Stimulated activated naive CD8-positive, alpha-beta T cell treated with anti-CD3 and anti-CD28 coated beads, Interleukin-15, amount 100 ng/mL, for 72 hours (primary cell): ENCODE measurements around the gene TGFB1.

Source experiments
- ATAC-seq: fragments of 150-1000 bp; cut with Tn5 transposase; 2 replicates; pipeline ENCODE4 v1.10.0; 2021; ENCODE audit warnings: mild to moderate bottlenecking, moderate library complexity
- DNase-seq, 2 donors: peaks; one replicate each; pipeline ENCODE4 v3.0.0; 2021 to 2022
- H3K27ac Mint-ChIP-seq, 2 donors: one replicate each; pipeline ENCODE4 v1.8.0; 2022; ENCODE audit warnings: mild to moderate bottlenecking in 2 of 2, mixed read lengths in 2 of 2, moderate library complexity in 2 of 2
- H3K27me3 Mint-ChIP-seq: one replicate; pipeline ENCODE4 v1.8.0; 2022; ENCODE audit warnings: mixed read lengths
- H3K4me1 Mint-ChIP-seq: one replicate; pipeline ENCODE4 v1.8.0; 2022; ENCODE audit warnings: mild to moderate bottlenecking, mixed read lengths
- H3K4me3 Mint-ChIP-seq, 2 donors: one replicate each; pipeline ENCODE4 v1.8.0; 2022; ENCODE audit warnings: mild to moderate bottlenecking in 2 of 2, mixed read lengths in 2 of 2, moderate library complexity in 1 of 2
- H3K9me3 Mint-ChIP-seq, 2 donors: one replicate each; pipeline ENCODE4 v1.8.0; 2022; ENCODE audit warnings: mixed read lengths in 2 of 2

The TGFB1 gene

DNA sequence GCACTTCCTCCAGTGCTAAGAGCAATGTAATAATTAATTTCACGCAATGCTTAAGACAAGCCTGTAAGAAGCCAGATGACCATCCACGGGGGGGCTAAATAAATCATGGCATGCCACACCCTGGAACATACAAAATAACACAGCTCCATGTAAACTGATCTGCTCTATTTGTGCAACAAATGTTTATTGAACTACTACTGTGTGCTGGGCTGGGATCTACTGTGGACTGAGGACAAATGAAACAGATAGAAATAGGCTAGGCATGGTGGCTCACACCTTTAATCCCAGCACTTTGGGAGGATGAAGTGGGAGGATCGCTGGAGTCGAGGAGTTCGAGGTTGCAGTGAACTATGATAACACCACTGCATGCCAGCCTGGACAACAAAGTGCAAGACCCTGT lies 21.3 kb downstream of the TGFB1 start:
- H3K4me3 Mint-ChIP-seq: no peak overlapping the region
- DNase-seq (no peak), ATAC-seq (no peak)
- H3K27me3 Mint-ChIP-seq: no peaks in the 10 kb centered on the region
- H3K27ac Mint-ChIP-seq: no peak overlapping the region
- H3K9me3 Mint-ChIP-seq: no peaks in the 10 kb centered on the region
- peaks cover 62% of the 10 kb centered on the region for H3K4me1 Mint-ChIP-seq

DNA sequence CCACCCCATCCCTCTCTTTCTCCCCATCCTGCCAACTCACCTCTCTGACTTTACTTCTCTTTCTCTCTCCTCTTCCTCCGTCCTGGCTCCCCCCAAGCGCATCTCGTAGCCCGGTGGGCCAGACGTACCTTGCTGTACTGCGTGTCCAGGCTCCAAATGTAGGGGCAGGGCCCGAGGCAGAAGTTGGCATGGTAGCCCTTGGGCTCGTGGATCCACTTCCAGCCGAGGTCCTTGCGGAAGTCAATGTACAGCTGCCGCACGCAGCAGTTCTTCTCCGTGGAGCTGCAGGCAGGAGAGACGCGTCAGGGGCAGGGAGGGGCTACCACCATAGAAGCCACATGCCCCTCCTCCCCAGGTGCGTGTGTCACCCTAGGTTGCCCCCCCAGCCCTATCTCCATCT lies 21.7 kb downstream of the TGFB1 start:
- ATAC-seq (no peak), DNase-seq (no peak)
- H3K27ac Mint-ChIP-seq: peak overlapping the region; percentile 54 to 81
- no peak overlapping the region for H3K4me3 Mint-ChIP-seq
- no peaks in the 10 kb centered on the region for H3K9me3 Mint-ChIP-seq
- no peaks in the 10 kb centered on the region for H3K27me3 Mint-ChIP-seq
- H3K4me1 Mint-ChIP-seq: peaks cover 66% of the 10 kb centered on the region

DNA sequence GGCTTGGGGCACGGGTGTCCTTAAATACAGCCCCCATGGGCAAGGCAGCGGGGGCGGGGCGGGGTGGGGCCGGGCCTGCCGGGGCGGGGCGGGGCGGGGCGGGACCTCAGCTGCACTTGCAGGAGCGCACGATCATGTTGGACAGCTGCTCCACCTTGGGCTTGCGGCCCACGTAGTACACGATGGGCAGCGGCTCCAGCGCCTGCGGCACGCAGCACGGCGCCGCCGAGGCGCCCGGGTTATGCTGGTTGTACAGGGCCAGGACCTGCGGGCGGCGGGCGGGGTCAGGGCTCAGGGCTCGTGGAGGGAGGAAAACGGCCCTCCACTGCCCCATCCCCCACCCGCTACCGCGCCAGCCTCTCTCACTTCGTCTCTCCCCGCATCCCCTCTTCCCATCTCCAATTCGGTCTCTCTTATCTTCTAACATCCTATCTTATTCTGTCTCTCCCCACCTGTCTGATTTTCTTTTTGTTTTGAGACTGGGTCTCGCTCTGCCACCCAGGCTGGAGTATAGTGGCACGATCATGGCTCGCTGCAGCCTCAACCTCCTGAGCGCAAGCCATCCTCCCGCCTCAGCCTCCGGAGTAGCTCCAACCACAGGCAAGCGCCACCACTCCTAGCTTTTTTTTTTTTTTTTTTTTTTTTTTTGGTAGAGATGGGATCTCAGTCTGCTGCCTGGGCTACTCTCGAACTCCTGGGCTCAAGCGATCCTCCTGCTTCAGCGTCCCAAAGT lies 22.6 kb downstream of the TGFB1 start:
- no peak for ATAC-seq
- Mint-ChIP-seq H3K27ac (peak overlapping the region in 1 of 2 donors; percentile 1), H3K4me3 (no peak overlapping the region), H3K4me1 (peaks cover 71% of the 10 kb centered on the region), H3K9me3 (no peaks in the 10 kb centered on the region), H3K27me3 (no peaks in the 10 kb centered on the region)
- DNase-seq: no peak

DNA sequence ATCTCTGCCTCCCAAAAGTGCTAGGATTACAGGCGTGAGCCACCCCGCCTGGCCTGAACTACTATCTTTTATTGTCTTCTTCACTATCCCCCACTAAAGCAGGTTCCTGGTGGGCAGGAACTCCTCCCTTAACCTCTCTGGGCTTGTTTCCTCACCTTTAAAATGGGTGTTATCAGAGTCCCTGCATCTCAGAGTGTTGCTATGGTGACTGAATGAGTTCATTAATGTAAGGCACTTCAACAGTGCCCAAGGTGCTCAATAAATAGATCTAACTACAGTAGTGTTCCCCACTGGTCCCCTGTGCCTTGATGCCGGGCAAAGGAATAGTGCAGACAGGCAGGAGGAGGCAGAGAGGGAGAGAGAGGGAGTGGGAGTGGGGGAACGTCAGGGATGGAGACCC lies 23.2 kb downstream of the TGFB1 start:
- Mint-ChIP-seq H3K4me1 (peaks cover 71% of the 10 kb centered on the region), H3K4me3 (peak overlapping the region in 1 of 2 donors; percentile 39), H3K27me3 (no peaks in the 10 kb centered on the region), H3K9me3 (no peaks in the 10 kb centered on the region), H3K27ac (peak overlapping the region; percentile 1 to 49)
- no peak for DNase-seq
- no peak for ATAC-seq

DNA sequence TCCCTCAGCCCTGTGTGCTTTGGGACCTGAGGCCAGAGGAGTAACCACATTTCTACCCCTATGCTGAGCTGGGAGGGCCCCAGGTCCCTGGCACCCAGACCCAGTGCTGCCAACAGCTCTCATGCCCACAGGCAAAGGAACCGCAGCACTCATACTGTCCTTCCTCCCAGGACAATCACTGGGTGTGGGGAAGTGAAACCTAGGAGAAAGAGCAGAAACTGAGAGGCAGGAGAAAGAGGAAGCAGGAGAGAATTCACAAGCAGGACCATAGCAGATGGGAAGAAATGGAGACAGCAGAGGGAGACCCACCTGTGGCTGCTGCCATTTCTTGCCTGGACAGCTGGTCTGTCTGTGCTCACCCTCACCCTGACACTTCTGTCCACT lies 24.9 kb downstream of the TGFB1 start:
- H3K9me3 Mint-ChIP-seq: no peaks in the 10 kb centered on the region
- ATAC-seq (no peak), DNase-seq (peak in 1 of 2 donors; percentile 13)
- H3K4me3 Mint-ChIP-seq: peak overlapping the region; percentile 81 to 82
- peaks cover 78% of the 10 kb centered on the region for H3K4me1 Mint-ChIP-seq
- H3K27ac Mint-ChIP-seq: peak overlapping the region; percentile 16 to 94
- no peaks in the 10 kb centered on the region for H3K27me3 Mint-ChIP-seq

DNA sequence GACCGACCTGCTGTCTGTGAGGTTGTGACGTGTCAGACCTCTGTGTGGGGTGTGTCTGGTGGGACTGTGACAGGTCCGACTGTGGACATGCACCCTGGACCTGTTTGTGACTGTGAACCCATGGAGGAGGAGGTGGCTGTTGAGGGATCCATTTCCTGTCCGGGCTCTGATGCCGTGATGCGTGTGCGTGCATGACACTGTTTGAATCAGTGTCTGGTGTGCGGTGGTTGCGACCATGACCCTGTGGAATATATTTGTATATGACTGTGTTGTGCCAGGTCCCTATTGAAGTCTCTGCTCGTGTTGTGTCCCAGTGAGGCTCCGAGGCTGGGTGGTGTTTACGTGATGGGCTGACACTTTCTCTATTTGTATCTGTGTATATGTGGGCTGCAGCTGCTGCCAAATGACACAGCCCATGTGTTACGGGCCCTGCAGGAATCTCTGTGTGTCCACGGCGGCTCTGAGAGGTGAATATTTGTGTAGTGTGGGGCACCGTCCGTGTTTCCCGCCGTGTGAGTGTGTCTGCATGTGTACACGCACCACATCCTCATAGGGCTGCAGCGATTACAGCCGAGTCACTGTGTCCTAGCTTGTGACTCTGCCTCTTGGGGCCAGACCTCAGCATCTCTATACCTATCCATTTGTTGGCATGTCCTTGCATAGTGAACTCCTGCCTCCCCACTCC lies 25.4 kb downstream of the TGFB1 start:
- DNase-seq (peak in 1 of 2 donors; percentile 71), ATAC-seq (peak; percentile 69)
- H3K4me1 Mint-ChIP-seq: peaks cover 83% of the 10 kb centered on the region
- no peaks in the 10 kb centered on the region for H3K9me3 Mint-ChIP-seq
- peak overlapping the region; percentile 86 to 94 for H3K27ac Mint-ChIP-seq
- H3K27me3 Mint-ChIP-seq: no peaks in the 10 kb centered on the region
- peak overlapping the region; percentile 81 to 82 for H3K4me3 Mint-ChIP-seq

DNA sequence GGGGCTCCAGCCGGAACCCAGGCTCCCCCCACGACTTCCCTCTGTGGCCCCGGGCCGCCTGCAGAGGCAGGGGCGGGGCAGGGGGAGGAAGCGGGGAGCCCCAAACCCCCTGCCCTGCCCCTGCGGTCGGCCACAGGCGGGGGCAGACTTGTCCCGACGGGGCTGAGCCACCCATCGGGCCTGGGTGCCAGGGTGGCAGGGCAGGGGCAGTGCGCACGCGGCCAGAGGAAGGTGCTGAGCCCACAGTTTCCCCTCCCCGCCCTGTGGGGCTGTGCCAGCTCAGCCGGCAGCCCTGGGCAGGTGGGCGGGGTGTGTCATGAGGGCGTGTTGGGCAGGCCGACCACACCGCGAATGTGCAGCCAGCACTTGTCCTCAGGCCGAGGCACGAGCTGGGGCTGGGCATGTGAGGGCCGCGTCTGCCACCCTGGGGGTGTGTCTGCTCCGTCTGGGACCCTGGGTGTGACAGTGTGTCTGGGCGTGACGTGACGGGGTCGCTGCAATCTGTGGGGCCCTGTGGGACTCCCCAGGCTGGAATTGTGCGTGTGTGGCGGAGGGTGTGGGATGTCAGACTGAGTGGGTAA lies 26.1 kb downstream of the TGFB1 start:
- DNase-seq: peak; percentile 84 to 88
- Mint-ChIP-seq H3K9me3 (no peaks in the 10 kb centered on the region), H3K4me3 (peak overlapping the region; percentile 81 to 82), H3K27ac (peak overlapping the region; percentile 86 to 94), H3K4me1 (peaks cover 89% of the 10 kb centered on the region), H3K27me3 (no peaks in the 10 kb centered on the region)
- ATAC-seq: peak; percentile 84

DNA sequence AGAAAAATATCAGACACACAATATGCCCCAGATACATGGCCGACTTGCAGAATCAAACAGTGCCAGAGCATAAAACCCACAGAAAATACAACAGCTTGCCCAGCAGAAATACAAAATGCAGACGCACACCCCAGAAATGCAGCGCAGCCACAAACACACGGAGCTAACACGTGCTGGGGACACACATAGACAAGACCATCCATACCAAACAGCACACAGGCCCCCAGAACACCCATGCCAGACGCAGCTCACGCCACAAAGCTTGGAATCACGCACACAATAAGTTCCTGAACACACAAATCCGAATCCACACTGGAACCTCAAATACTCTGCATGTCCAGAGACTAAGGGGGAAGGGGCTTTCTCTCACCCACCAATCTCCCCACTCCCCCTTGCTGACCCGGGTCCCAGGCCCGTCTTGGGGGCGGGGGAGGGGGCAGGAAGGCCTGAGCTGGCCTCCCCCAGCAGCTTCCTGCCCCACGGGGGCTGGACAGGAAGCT lies 26.6 kb downstream of the TGFB1 start:
- Mint-ChIP-seq H3K4me3 (peak overlapping the region; percentile 77 to 82), H3K9me3 (no peaks in the 10 kb centered on the region), H3K27me3 (no peaks in the 10 kb centered on the region), H3K27ac (peak overlapping the region; percentile 56 to 70), H3K4me1 (peaks cover 92% of the 10 kb centered on the region)
- DNase-seq: no peak
- peak; percentile 1 for ATAC-seq

DNA sequence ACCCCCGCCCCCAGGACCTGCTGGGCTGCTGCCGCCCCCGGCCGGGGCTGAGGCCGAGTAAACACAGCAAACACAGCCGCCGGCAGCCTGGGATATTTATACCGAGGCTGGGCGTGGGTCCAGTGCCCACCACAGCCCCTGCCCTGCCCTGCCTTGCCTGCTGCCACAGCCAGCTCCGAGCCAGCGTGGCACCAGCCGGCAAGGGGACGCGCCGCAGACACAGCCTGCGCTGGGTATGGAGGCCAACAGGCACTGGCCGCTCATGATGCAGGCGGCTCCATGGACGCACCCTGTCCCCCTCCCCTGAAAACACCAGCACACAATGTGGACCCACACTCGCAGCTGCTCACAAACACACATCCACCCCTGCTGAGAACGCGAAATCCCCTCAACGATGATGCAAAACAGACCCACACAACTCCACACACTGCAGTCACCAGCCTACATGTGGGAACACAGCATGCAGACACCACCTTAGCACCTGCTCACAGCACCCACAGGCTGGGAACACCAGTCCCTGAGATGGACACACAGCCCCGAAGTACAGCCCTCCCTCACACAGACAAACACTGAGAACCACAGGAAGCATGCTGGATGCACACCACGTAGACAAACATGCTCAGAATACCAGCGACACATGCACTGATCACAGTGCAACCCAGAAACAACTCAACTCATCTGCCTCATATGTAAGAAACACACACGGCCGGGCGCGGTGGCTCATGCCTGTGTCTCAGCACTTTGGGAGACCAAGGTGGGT lies 27.6 kb downstream of the TGFB1 start:
- Mint-ChIP-seq H3K27ac (peak overlapping the region; percentile 81 to 87), H3K4me3 (peak overlapping the region; percentile 77 to 82), H3K27me3 (no peaks in the 10 kb centered on the region), H3K9me3 (no peaks in the 10 kb centered on the region), H3K4me1 (peaks cover 88% of the 10 kb centered on the region)
- DNase-seq: peak in 1 of 2 donors; percentile 27
- ATAC-seq: no peak

DNA sequence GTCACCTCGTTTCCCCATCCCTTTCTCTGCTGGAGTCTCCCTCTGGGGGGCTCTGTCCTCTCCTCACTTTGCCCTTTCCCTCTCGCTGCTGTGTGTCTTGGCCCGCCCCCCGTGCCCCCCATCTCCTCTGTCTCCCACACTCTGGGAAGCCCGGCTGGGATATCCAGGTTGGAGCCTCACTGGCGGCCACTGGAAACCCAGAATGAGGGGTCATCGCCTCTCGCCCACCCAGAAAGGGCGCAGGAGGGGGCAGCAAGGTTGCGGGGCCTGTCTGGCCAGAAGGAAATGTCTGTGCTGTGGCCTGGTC lies 28.1 kb downstream of the TGFB1 start:
- peaks cover 84% of the 10 kb centered on the region for H3K4me1 Mint-ChIP-seq
- H3K27ac Mint-ChIP-seq: peak overlapping the region in 1 of 2 donors; percentile 87
- peak overlapping the region in 1 of 2 donors; percentile 37 for H3K4me3 Mint-ChIP-seq
- DNase-seq: no peak
- H3K9me3 Mint-ChIP-seq: no peaks in the 10 kb centered on the region
- no peak for ATAC-seq
- H3K27me3 Mint-ChIP-seq: no peaks in the 10 kb centered on the region

DNA sequence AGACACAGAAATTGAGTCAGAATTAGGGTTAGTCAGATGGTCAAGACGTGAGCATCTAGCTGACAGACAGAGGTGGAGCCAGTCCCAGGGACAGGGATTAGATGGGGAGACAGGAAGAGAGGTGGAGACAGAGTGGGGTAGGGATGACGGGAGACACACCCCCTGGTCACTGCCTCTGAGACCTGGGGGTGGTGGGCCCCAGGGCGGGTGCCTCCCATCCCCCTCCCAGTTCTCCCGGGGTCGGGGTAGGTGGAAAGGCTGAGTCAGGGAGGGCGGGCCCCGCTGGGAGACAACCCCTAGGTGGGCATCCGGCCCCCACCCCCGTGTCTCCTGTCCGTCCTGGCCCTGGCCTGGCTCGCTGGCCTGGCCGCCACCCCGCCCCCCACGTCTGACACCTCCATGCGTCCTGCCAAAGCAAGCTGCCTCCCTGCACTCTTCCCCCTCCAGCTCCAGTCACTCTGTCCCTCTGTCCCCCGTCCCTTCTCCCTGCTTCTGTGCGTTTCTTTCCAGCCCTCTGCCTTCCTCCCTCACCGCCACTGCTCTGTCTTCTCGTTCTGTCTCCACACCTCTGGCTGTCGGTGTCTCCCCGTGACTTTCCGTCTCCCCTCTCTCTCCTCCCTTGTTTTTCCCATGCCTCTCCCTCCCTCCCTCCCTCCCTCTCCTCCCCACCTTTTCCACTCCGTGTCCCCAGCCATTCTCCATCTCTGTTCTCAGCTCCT lies 28.6 kb downstream of the TGFB1 start:
- Mint-ChIP-seq H3K27me3 (no peaks in the 10 kb centered on the region), H3K9me3 (no peaks in the 10 kb centered on the region), H3K27ac (peak overlapping the region; percentile 81 to 87), H3K4me3 (peak overlapping the region in 1 of 2 donors; percentile 37), H3K4me1 (peaks cover 79% of the 10 kb centered on the region)
- DNase-seq (peak in 1 of 2 donors; percentile 19), ATAC-seq (no peak)

DNA sequence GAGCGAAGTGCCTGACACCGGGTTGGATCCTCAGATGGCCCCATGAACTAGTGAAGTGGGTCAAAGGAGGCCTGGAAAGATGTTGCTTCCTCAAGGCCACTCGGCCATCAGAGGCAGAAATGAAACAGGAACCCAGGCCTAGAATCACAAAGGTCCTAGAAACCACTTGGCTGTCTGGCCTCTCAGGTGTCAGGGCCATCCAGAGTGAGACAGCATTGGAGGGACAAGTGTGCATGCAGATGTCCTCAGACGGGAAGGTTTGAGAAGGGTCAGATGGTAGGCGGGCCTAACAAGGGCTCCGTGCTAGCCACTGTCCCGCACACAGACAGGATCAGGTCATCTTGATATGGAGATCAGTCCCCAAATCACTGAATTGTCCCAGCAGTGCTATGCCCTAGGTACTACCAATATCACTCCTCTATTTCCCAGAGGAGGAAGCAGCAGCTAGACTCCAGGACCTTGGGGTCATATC lies 29.5 kb downstream of the TGFB1 start:
- ATAC-seq (no peak), DNase-seq (no peak)
- no peak overlapping the region for H3K4me3 Mint-ChIP-seq
- no peaks in the 10 kb centered on the region for H3K9me3 Mint-ChIP-seq
- H3K27ac Mint-ChIP-seq: peak overlapping the region; percentile 60 to 81
- H3K4me1 Mint-ChIP-seq: peaks cover 78% of the 10 kb centered on the region
- no peaks in the 10 kb centered on the region for H3K27me3 Mint-ChIP-seq

DNA sequence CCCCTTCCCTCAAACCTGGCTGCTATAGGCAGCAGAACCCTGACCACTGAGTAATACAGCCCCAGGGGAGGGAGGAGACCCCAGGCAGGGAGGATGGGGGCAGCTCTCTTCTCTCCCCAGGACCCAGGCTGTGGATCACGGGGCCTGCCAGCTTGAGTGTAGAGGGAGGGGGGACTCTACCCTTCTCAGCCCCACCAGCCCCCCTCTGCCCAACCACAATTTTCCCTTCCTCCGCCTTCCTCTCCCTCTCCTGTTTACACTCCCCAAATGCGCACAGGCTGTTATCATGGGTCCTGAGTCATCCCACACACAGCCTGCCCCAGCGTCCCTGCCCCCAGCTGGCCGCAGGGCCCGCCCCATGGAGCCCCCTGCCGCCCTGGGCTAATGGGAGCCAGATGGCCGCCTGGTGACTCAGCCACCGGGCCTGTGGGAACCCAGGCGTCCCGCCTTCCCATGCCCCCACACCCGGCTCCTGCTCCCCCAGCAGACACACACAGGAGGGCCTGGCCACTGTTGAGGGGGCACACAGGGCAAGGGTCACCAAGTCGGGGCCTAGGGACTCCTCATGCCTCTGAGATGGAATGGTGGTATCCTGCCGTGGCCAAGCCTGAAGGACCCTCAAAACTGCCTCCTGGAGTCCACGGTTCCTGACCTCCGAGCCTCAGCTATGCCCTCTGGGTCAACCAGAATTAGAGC lies 30.1 kb downstream of the TGFB1 start:
- peak overlapping the region in 1 of 2 donors; percentile 28 for H3K4me3 Mint-ChIP-seq
- ATAC-seq (no peak), DNase-seq (no peak)
- no peaks in the 10 kb centered on the region for H3K9me3 Mint-ChIP-seq
- peaks cover 71% of the 10 kb centered on the region for H3K4me1 Mint-ChIP-seq
- H3K27ac Mint-ChIP-seq: peak overlapping the region; percentile 92 to 93
- H3K27me3 Mint-ChIP-seq: no peaks in the 10 kb centered on the region

DNA sequence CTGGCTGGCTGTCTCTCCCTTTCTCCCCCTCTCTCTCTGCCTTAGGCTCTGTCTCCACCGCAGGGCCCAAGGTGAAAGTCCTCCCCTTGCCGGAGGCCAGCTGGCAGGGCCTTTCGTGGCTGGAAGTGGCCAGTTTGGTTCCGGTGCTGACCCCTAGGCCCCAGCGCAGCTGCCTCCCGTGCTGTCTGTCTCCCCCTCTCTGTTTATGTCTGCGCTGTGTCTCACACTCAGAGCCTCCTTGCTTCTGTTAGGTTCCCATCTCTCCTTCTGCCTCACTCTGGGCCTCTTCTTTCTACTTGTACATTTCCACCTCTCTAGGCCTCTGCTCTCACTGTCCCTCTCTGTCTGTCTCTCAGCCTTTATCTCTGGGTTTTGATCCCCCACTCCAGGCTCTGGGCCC lies 30.7 kb downstream of the TGFB1 start:
- H3K27me3 Mint-ChIP-seq: no peaks in the 10 kb centered on the region
- H3K4me1 Mint-ChIP-seq: peaks cover 71% of the 10 kb centered on the region
- DNase-seq (no peak), ATAC-seq (no peak)
- no peaks in the 10 kb centered on the region for H3K9me3 Mint-ChIP-seq
- H3K27ac Mint-ChIP-seq: peak overlapping the region; percentile 92 to 93
- peak overlapping the region in 1 of 2 donors; percentile 28 for H3K4me3 Mint-ChIP-seq
